Measurements from ENCODE around the gene RAB3GAP1. TPM values are rescaled to one million over a fixed set of nuclear protein-coding genes. Genes with fewer than 3 reads are reported as not detected.

Gene RAB3GAP1
- total RNA-seq, 1 donor, result 100 TPM

DNA sequence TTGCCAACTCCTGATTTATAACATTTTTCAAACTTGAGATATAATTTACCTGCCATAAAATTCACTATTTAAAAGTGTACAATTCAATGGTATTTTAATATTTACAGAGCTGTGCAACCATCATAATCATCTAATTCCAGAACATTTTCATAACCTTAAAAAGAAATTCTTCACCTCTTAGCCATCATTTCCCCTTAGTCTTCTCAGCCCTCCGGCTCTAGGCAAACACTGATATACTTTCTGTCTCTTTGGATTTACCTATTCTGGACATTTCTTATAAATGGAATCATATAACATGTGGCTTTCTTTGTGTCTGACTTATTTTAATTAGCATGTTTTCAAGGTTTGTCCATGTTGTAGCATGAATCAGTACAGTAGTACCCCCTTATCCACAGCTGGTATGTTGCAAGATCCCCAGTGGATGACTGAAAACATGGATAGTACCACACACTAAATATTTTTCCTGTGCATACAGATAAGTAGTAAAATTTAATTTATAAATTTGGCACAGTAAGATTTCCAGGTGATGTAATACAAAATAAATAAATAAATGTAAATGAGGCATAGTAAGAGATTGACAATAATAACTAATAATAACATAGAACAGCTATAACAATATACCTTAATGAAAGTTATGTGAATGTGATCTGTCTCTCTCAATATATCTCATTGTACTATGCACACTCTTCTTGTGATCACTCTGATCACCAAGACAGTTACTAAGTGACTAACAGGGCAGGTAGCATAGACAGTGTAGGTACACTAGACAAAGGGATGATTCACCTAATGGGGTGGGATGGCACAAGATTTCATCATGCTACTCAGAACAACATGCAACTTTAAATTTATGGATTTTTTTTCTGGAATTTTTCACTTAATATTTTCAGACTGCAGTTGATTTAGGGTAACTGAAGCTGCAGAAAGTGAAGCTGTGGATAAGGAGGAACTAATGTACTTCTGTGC is 73.1 kb downstream of the RAB3GAP1 start:
- TF ChIP-seq, protein P1, sequence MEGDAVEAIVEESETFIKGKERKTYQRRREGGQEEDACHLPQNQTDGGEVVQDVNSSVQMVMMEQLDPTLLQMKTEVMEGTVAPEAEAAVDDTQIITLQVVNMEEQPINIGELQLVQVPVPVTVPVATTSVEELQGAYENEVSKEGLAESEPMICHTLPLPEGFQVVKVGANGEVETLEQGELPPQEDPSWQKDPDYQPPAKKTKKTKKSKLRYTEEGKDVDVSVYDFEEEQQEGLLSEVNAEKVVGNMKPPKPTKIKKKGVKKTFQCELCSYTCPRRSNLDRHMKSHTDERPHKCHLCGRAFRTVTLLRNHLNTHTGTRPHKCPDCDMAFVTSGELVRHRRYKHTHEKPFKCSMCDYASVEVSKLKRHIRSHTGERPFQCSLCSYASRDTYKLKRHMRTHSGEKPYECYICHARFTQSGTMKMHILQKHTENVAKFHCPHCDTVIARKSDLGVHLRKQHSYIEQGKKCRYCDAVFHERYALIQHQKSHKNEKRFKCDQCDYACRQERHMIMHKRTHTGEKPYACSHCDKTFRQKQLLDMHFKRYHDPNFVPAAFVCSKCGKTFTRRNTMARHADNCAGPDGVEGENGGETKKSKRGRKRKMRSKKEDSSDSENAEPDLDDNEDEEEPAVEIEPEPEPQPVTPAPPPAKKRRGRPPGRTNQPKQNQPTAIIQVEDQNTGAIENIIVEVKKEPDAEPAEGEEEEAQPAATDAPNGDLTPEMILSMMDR (IDR thresholded peaks at IDR 0.05; ENCODE audit: insufficient read depth, low read depth, low read length), result no peak
- H3K4me3 ChIP-seq (ENCODE audit: low read depth, low read length), result no peak overlapping the region
- DNase-seq (ENCODE audit: low read depth), result peak; percentile 20

GRCh38 chr2:135125940-135126339 is 73.8 kb downstream of the RAB3GAP1 start:
- TF ChIP-seq, protein P1 (IDR thresholded peaks at IDR 0.05; ENCODE audit: insufficient read depth, low read depth, low read length), result no peak
- no peak overlapping the region for H3K4me3 ChIP-seq (ENCODE audit: low read depth, low read length)
- no peak for DNase-seq (ENCODE audit: low read depth)

- no peak for DNase-seq (ENCODE audit: low read depth)
- no peak overlapping the region for H3K4me3 ChIP-seq (ENCODE audit: low read depth, low read length)
- TF ChIP-seq, protein P1 (IDR thresholded peaks at IDR 0.05; ENCODE audit: insufficient read depth, low read depth, low read length), result no peak
These were observed 78.7 kb downstream of the RAB3GAP1 start for GRCh38 chr2:135130751-135131150.

DNA sequence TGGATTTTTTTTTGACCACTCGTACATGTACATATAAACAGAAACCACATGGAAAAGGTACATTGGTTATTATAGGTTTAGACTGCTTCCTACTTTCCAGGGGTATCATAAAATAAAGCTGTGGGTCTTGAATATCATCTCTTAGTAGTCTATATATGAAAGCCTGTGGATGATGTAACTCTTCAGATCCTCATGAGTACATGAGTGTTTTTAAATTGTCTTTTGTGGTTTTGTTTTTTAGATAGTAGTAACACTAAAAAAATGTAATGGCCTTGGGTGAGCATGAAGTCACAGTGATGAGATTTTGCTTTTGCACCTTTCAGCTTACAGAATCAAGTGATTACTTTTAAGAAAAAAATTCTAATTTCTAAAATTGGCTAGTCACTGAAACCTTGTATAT is 80.2 kb downstream of the RAB3GAP1 start:
- H3K4me3 ChIP-seq (ENCODE audit: low read depth, low read length), result no peak overlapping the region
- TF ChIP-seq, protein P1 (IDR thresholded peaks at IDR 0.05; ENCODE audit: insufficient read depth, low read depth, low read length), result no peak
- DNase-seq (ENCODE audit: low read depth), result peak; percentile 46

GRCh38 chr2:135140606-135141005 is 88.5 kb downstream of the RAB3GAP1 start:
- no peak overlapping the region for H3K4me3 ChIP-seq (ENCODE audit: low read depth, low read length)
- TF ChIP-seq, protein P1 (IDR thresholded peaks at IDR 0.05; ENCODE audit: insufficient read depth, low read depth, low read length), result no peak
- DNase-seq (ENCODE audit: low read depth), result no peak

DNA sequence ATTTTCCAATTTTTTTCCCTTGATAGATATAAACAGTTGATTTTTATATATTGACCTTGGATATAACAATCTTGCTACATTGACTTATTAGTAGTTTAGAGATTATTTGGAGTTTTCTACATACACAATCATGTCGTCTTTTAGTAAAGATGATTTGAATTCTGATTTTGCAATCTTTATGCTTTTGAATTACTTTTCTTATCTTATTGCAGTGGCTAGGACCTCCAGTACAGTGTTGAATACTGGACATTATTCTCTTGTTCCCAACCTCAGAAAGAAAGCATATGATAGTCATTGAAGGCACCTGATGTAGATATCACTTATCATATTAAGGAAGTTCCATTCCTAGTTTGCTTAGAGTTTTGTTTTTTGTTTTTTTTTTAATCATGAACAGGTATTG is 90.2 kb downstream of the RAB3GAP1 start:
- no peak overlapping the region for H3K4me3 ChIP-seq (ENCODE audit: low read depth, low read length)
- TF ChIP-seq, protein P1 (IDR thresholded peaks at IDR 0.05; ENCODE audit: insufficient read depth, low read depth, low read length), result no peak
- no peak for DNase-seq (ENCODE audit: low read depth)
